ENCODE data around the gene MEF2C. TPM values are rescaled to one million over a fixed set of nuclear protein-coding genes. Genes with fewer than 3 reads are reported as not detected.

MEF2C gene
- total RNA-seq, 2 experiments from 2014 or later = 0.06 to 0.19 TPM

DNA sequence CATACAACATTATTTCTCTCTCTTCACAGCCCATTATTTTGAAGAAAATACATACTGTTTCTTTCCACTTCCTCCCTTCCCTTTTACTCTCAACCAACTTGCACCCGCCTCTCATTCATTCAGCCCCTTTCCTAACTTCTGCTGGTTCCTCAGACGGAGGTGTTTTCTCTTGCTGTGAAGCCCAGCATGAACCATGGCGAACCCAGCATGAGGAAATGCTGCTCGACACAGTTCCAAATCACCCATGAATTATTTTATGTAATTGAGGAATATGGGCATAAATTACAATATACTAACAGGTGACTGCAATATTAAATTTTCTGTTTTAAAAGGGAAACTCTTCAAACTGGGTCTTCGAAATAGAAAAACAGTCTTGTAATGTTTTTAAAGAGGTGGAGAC is 124.8 kb downstream of the MEF2C start:
- Mint-ChIP-seq H3K4me3 (no peak overlapping the region), H3K36me3 (no peaks in the 10 kb centered on the region), H3K27ac (no peak overlapping the region), H3K27me3 (peaks cover 23% of the 10 kb centered on the region), H3K4me1 (no peaks in the 10 kb centered on the region), H3K9me3 (ENCODE audit: low read depth) (no peaks in the 10 kb centered on the region)
- CTCF ChIA-PET = no interaction called here
- DNase-seq = no peak
- ATAC-seq = no peak

GRCh38 chr5:88756953-88757352 is 126.0 kb downstream of the MEF2C start:
- CTCF ChIA-PET = no interaction called here
- no peak for ATAC-seq
- Mint-ChIP-seq H3K4me3 (no peak overlapping the region), H3K27ac (no peak overlapping the region), H3K27me3 (peaks cover 30% of the 10 kb centered on the region), H3K4me1 (no peaks in the 10 kb centered on the region), H3K9me3 (ENCODE audit: low read depth) (no peaks in the 10 kb centered on the region), H3K36me3 (no peaks in the 10 kb centered on the region)
- no peak for DNase-seq

DNA sequence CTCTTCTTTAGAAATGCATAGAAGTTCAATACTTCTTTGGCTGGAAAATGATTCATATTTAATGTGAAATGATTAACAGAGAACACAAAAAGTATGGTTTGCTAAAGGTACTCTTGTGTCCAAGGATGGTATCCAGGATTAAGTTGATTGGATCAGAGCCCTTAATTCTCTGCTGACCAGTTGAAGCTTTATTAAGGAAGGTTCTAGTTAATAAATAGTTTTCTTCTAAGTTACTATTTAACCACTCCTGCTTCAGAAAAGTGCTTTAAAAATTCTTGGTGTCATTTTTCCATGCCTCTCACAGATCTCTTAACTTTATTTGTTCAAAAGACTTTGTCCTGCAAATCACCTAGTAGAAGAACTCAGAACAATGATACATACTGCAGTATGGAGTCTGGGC is 134.3 kb downstream of the MEF2C start:
- DNase-seq (no peak), ATAC-seq (no peak)
- Mint-ChIP-seq H3K36me3 (no peaks in the 10 kb centered on the region), H3K27ac (no peak overlapping the region), H3K4me3 (no peak overlapping the region), H3K9me3 (ENCODE audit: low read depth) (no peaks in the 10 kb centered on the region), H3K27me3 (peaks cover 13% of the 10 kb centered on the region), H3K4me1 (peaks cover 4% of the 10 kb centered on the region)
- CTCF ChIA-PET = interaction anchor here (1.8 kb wide), 1 partner anchor 19 kb away, joined by 4 read pairs; no protein-coding TSS in a partner anchor

DNA sequence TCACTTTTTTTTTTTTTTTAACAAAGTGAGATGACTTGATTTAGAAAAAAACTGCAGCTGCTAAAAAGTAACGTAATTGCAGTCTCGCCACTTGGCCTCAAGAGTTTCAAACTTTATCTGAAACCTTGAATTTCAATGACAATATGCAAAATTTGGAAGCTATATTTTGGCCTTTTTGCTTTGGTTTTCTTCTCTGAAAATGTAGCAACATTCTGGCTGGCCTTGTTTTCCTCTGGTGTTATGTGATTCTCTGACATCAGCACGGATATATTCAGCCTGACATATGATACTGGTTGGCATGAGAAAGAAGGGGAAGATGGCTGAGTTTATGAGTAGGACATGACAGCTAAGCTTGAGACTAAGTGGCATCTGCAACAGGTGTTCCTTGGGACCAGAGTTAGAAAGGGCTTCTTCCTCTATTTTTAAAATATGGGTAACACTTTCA is 136.5 kb downstream of the MEF2C start:
- no peaks in the 10 kb centered on the region for H3K9me3 Mint-ChIP-seq (ENCODE audit: low read depth)
- ATAC-seq (no peak), DNase-seq (no peak)
- H3K27me3 Mint-ChIP-seq = peaks cover 10% of the 10 kb centered on the region
- no peak overlapping the region for H3K27ac Mint-ChIP-seq
- H3K4me3 Mint-ChIP-seq = no peak overlapping the region
- CTCF ChIA-PET = no interaction called here
- peaks cover 2% of the 10 kb centered on the region for H3K4me1 Mint-ChIP-seq
- H3K36me3 Mint-ChIP-seq = no peaks in the 10 kb centered on the region

DNA sequence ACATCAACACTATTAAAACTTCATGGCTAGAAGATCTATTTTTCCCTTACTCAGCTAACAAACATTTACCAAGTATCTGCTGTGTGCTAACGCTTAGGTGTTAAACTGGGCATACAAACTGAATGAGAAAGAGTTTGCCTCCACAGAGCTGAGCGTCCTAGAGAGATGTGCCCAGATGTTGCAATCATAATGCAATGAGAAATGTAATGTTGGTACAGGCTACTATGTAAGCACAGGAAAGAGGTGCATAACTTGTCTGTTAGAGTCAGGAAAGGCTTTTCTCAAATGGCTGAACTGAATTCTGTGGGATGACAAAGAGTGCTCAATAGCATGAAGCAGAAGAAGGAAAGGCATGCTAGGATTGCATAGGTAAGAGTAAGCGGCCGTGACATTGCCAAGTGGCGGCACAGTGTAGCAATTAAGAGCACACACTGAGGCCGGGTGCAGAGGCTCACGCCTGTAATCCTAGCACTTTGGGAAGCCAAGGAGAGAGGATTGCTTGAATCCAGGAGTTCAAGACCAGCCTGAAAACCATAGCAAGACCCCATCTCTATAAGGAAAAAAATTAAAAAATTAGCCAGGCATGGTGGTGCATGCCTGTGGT is 137.8 kb downstream of the MEF2C start:
- Mint-ChIP-seq H3K4me1 (no peaks in the 10 kb centered on the region), H3K36me3 (no peaks in the 10 kb centered on the region), H3K27me3 (peaks cover 12% of the 10 kb centered on the region), H3K27ac (no peak overlapping the region), H3K9me3 (ENCODE audit: low read depth) (no peaks in the 10 kb centered on the region), H3K4me3 (no peak overlapping the region)
- ATAC-seq = no peak
- CTCF ChIA-PET = no interaction called here
- no peak for DNase-seq

DNA sequence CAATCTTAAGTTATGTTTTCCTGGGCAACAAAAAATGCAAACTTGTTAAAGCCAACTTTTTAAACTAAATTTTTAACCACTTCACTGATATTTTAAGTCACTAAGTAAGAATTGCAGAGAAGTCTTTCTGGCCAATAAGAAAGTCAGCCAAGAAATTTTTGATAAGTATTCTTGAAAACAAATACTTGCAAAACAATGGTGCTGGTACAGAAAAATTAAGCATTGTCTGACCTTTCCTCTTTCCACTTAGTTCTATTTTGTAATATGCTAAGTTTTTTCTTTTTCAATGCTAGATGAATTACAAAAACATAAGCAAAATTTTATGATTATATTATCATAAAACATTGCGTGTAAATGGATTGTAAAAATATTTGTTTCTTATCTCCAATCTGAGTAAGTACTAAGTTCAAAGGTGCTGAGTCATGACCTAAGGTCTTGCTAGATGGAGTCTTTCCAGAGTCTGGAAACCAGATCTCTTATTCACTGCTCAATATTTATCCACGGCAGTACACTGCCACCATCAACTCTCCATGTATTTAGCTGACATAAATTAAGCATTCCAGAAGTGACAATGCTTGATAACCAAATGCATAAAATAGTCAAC is 139.7 kb downstream of the MEF2C start:
- Mint-ChIP-seq H3K4me3 (no peak overlapping the region), H3K9me3 (ENCODE audit: low read depth) (no peaks in the 10 kb centered on the region), H3K4me1 (no peaks in the 10 kb centered on the region), H3K27me3 (peaks cover 17% of the 10 kb centered on the region), H3K27ac (no peak overlapping the region), H3K36me3 (no peaks in the 10 kb centered on the region)
- DNase-seq (no peak), ATAC-seq (no peak)
- CTCF ChIA-PET = no interaction called here

DNA sequence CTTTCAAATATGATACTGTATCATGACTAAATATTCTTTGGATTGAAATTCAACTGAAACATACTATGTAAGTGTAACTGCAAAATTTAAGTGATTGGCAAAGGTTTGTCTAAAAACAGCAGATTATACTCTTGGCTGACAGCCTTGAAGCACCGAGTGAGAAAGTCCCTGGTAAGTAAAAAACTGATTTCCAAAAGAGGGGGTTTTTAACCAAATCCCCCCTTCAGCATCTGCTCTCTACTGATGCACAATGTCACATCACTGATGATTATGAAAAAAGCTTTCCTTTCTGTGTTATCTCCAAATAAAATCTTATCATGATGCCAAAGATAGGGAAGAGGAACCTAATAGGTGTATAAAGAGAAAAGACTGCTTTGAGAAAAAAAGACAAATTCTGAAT is 141.0 kb downstream of the MEF2C start:
- DNase-seq = no peak
- no peaks in the 10 kb centered on the region for H3K9me3 Mint-ChIP-seq (ENCODE audit: low read depth)
- no peak for ATAC-seq
- CTCF ChIA-PET = no interaction called here
- H3K4me1 Mint-ChIP-seq = no peaks in the 10 kb centered on the region
- no peaks in the 10 kb centered on the region for H3K36me3 Mint-ChIP-seq
- H3K27me3 Mint-ChIP-seq = peaks cover 26% of the 10 kb centered on the region
- H3K27ac Mint-ChIP-seq = no peak overlapping the region
- no peak overlapping the region for H3K4me3 Mint-ChIP-seq

GRCh38 chr5:88740604-88741185 is 142.3 kb downstream of the MEF2C start:
- Mint-ChIP-seq H3K36me3 (no peaks in the 10 kb centered on the region), H3K4me1 (no peaks in the 10 kb centered on the region), H3K27ac (no peak overlapping the region), H3K27me3 (peaks cover 26% of the 10 kb centered on the region), H3K9me3 (ENCODE audit: low read depth) (no peaks in the 10 kb centered on the region), H3K4me3 (no peak overlapping the region)
- CTCF ChIA-PET = interaction anchor here (0.7 kb wide), 1 partner anchor 11 kb away, joined by 3 read pairs; no protein-coding TSS in a partner anchor
- DNase-seq = no peak
- ATAC-seq = no peak

DNA sequence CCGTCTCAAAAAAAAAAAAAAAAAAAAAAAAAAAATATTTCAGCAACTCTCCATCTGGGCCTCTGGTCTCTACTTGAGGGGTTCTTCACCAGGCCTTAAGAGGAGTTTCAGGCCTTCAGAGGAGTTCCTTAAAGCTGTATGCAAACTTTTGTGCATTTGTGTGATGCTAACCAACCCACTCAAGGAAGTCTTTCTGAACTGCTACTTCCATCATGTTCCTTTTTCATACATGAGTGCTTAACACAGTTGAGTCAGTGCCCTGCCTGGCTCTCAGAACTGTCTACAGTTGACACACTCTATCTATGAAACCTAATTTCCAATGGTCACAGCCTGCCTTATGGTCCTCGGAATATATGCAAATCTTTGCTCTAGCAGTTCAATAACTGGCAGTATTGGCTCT is 146.5 kb downstream of the MEF2C start:
- Mint-ChIP-seq H3K36me3 (no peaks in the 10 kb centered on the region), H3K4me1 (peaks cover 4% of the 10 kb centered on the region), H3K4me3 (no peak overlapping the region), H3K9me3 (ENCODE audit: low read depth) (no peaks in the 10 kb centered on the region), H3K27ac (no peak overlapping the region), H3K27me3 (peaks cover 19% of the 10 kb centered on the region)
- DNase-seq (no peak), ATAC-seq (no peak)
- CTCF ChIA-PET = no interaction called here

- CTCF ChIA-PET = interaction anchor here (0.7 kb wide), 1 partner anchor 27 kb away, joined by 3 read pairs; no protein-coding TSS in a partner anchor
- Mint-ChIP-seq H3K36me3 (no peaks in the 10 kb centered on the region), H3K4me3 (no peak overlapping the region), H3K27ac (no peak overlapping the region), H3K9me3 (ENCODE audit: low read depth) (no peaks in the 10 kb centered on the region), H3K27me3 (peaks cover 12% of the 10 kb centered on the region), H3K4me1 (peaks cover 4% of the 10 kb centered on the region)
- DNase-seq (no peak), ATAC-seq (no peak)
Observed at GRCh38 chr5:88734983-88735382, 148.0 kb downstream of the MEF2C start.

DNA sequence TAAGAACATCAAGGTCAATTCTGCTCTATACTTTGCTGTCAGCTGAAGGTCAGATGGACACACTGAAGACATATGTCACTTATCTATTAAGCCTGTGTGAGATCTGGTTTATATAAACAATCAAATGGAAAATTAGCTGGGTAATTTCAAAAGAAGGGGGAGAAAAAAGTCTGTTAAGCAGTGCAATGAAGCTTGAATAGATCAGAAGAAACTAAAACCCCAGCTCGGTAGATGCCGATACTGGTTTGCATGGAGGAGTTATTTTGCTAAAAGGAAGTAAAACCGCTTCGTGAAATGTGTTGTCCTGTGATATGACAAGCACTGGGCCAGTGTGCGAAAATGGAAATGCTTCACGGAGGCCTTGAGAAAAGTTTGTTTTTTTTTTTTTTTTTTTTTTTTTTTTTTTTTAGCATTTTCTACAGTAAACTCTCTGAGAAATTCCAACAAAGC is 148.8 kb downstream of the MEF2C start:
- Mint-ChIP-seq H3K4me3 (no peak overlapping the region), H3K4me1 (peaks cover 4% of the 10 kb centered on the region), H3K27ac (no peak overlapping the region), H3K36me3 (no peaks in the 10 kb centered on the region), H3K9me3 (ENCODE audit: low read depth) (no peaks in the 10 kb centered on the region), H3K27me3 (peaks cover 11% of the 10 kb centered on the region)
- ATAC-seq = no peak
- no peak for DNase-seq
- CTCF ChIA-PET = interaction anchor here (0.6 to 1.4 kb wide), 3 partner anchors 10 to 1531 kb away, joined by 3 read pairs; no protein-coding TSS in a partner anchor

DNA sequence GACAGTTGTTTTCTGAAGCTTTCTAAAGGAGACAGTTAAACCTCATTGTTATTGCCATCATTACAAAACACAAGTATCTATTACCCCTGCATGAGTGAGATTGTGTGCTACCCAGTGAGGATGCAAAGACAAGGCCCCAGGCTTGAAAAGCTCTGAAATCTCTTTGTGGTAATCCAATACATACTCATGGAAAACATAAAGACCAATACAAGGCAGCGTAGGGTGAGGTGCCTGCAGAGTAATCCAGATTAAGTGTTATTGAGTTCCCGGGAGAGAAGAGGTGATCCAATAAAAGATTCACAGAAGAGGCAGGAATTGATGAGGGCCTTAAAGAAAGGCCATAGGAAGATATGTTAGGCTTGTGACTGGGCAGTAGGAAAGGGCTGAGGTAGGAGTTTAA is 150.1 kb downstream of the MEF2C start:
- DNase-seq = no peak
- CTCF ChIA-PET = no interaction called here
- no peak for ATAC-seq
- Mint-ChIP-seq H3K4me1 (peaks cover 4% of the 10 kb centered on the region), H3K9me3 (ENCODE audit: low read depth) (no peaks in the 10 kb centered on the region), H3K27ac (no peak overlapping the region), H3K27me3 (peaks cover 6% of the 10 kb centered on the region), H3K36me3 (no peaks in the 10 kb centered on the region), H3K4me3 (no peak overlapping the region)

DNA sequence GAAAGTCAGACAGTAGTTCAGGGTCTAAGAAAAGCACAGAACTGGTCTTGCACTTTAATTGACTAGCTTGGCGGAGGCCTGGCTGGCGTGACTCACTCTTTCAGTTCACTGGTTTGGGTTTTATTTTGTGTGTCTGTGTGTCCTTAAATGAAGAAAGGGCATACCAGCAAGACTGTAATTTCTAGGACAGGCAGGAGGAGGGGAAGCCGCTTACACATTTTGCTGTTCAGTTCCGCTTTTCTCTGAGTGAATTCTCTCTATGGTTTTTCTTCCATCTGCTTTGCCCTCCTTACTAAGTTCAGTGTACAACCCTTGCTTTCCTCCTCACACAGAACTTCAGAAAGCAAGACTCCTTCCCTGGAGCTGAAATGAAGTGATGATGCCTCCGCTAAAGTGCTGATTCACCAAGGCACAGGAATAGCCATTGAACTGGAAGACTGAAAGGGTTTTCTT is 150.8 kb downstream of the MEF2C start:
- Mint-ChIP-seq H3K9me3 (ENCODE audit: low read depth) (no peaks in the 10 kb centered on the region), H3K4me1 (peaks cover 4% of the 10 kb centered on the region), H3K27me3 (no peaks in the 10 kb centered on the region), H3K36me3 (no peaks in the 10 kb centered on the region), H3K27ac (no peak overlapping the region), H3K4me3 (no peak overlapping the region)
- ATAC-seq = no peak
- CTCF ChIA-PET = interaction anchor here (0.8 kb wide), 1 partner anchor 1533 kb away, joined by 3 read pairs; no protein-coding TSS in a partner anchor
- no peak for DNase-seq

DNA sequence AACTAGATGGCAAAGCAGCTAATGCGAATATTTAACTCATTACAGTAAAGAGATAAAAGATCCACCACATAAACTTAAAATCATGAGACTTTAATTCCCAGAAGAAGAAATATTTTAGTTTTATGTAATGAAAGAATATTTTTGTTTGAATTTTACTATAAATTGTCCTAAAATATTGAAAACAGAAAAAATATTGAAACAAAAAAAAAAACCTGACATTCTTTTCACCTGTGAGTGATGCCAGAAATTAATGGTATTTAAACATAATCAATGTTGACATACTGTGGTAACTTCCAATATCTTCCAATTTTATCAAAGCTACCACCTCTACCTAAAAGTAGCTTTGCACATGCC is 153.2 kb downstream of the MEF2C start:
- Mint-ChIP-seq H3K27me3 (peaks cover 14% of the 10 kb centered on the region), H3K9me3 (ENCODE audit: low read depth) (no peaks in the 10 kb centered on the region), H3K4me3 (no peak overlapping the region), H3K36me3 (no peaks in the 10 kb centered on the region), H3K27ac (no peak overlapping the region), H3K4me1 (peaks cover 4% of the 10 kb centered on the region)
- ATAC-seq (no peak), DNase-seq (no peak)
- CTCF ChIA-PET = interaction anchor here (0.6 to 5.4 kb wide), 16 partner anchors 8 to 1800 kb away, joined by 3 to 31 read pairs (median 3); partner anchors contain the start of gene LYSMD3
